Measurements from ENCODE around the gene PRXL2B.
A peak's percentile ranks its signal among the peaks of the same experiment; 100 is the strongest.
"Not testable (repeated sequence)": the region's sequence is repeated elsewhere in the genome, so short reads cannot be mapped to it uniquely, and the experiment has no call there.

Gene PRXL2B

GRCh38 chr1:2550309-2550861 lies 36.2 kb upstream of the PRXL2B start:
- DNase-seq (ENCODE audit: low read depth) = not testable (repeated sequence)

- not testable (repeated sequence) for DNase-seq (ENCODE audit: low read depth)
These were observed 35.0 kb upstream of the PRXL2B start for GRCh38 chr1:2551544-2551943.

- no peak for DNase-seq (ENCODE audit: low read depth)
These were observed 34.4 kb upstream of the PRXL2B start for GRCh38 chr1:2552189-2552588.

- not testable (repeated sequence) for DNase-seq (ENCODE audit: low read depth)
These were observed 33.5 kb upstream of the PRXL2B start for GRCh38 chr1:2553076-2553475.

GRCh38 chr1:2553871-2554620 lies 32.5 kb upstream of the PRXL2B start:
- DNase-seq (ENCODE audit: low read depth) = no peak

- DNase-seq (ENCODE audit: low read depth) = peak; percentile 30
These were observed 31.8 kb upstream of the PRXL2B start for GRCh38 chr1:2554621-2555387.

GRCh38 chr1:2555634-2556276 lies 30.8 kb upstream of the PRXL2B start:
- peak; percentile 22 for DNase-seq (ENCODE audit: low read depth)

- DNase-seq (ENCODE audit: low read depth) = peak; percentile 55
These were observed 30.3 kb upstream of the PRXL2B start, which contains the start of gene TNFRSF14 for GRCh38 chr1:2556277-2556677. Gene TNFRSF14, plus strand, starts transcription at chr1:2556371. Its CDS starts 294 bp downstream, at chr1:2556665.

DNA sequence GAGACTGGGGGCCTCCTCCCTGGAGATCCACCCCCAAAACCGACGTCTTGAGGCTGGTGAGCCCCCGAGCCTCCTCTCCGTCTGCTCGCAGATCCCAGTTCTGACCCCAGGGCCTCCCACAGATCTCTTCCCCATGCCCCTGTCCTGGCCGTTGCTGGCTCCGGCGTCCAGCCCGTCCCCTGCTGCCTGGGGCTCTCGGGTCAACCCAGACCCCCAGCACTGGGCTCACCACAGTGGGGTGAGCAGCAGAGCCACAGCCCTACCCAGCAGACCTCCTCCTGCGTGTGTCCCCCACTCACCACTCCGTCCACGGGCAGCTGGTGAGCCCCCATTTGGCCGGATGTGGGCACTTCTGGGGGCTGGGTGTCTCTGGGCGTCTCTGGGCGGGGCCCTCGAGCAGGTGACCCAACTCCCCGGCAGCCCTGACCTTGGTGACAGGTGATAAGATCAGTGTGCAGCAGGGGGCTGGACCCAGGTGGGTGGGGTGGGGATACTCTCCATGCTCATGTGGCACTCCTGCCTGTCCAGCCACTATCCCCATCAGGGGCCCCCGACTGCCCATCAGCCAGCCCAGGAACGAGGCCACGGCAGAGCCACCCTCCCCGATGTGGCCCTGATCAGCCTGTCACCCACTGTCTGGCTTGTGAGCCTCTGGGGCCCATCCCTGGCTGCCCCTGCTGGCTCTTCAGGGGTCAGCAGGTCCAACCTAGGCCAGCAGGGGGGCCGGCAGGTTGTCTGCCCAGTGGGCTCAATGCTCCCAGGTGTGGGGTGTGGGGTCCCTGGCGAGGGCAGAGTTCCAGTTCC lies 29.7 kb upstream of the PRXL2B start:
- DNase-seq (ENCODE audit: low read depth) = no peak

DNA sequence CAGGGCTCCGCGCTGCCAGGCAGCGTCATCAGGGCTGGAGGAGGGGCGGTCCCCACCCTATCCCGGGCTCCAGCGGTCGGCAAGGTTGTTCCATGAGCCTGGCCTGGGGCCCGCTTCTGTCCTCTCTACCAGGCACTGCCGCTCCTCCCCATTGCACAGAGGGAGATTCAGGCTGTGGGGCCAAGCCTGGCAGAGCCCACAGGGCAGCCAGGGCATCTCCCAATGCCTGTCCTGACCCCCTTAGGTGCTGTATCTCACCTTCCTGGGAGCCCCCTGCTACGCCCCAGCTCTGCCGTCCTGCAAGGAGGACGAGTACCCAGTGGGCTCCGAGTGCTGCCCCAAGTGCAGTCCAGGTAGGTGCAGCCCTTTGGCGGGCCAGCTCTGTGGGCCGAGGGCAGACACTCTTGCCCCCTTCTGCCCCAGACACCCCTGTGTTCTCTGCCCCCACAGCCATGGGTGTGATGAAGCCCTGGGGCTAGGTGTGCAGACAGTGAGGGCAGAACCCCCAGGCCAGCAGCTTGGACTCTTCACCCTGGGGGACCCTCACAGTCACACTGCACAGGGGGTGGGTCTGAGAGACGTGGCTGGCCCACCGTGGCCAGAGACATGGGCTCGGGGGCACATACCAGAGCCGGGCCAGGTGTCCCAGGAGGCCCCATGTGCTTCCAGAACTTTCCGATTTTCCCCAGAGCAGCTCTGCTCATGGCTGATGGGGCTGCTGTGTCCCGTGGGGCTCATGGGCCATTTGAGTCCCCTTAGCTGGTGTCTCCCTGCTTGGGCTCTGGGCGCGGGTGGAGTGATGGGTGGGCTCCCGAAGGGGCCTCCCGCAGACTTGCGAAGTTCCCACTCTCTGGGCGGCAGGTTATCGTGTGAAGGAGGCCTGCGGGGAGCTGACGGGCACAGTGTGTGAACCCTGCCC lies 28.8 kb upstream of the PRXL2B start:
- no peak for DNase-seq (ENCODE audit: low read depth)

DNA sequence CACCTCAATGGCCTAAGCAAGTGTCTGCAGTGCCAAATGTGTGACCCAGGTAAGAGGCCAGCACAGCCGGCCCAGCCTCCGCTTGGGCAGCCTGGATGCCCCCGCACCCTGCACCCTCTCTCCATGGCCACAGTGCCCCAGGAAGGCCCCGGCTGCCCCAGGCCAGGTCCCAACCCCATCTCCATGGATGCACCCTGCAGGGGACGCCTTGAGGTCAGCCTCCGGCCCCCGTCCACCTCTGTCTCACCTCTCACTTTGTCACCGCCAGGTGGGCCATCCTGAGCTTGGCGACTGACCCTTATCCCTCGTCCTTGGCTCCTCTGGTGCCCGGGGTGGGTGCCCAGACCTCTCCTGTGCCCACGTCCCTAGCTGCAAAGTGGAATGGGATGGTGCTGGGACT lies 28.2 kb upstream of the PRXL2B start:
- no peak for DNase-seq (ENCODE audit: low read depth)

GRCh38 chr1:2558861-2559260 lies 27.7 kb upstream of the PRXL2B start:
- DNase-seq (ENCODE audit: low read depth) = no peak

DNA sequence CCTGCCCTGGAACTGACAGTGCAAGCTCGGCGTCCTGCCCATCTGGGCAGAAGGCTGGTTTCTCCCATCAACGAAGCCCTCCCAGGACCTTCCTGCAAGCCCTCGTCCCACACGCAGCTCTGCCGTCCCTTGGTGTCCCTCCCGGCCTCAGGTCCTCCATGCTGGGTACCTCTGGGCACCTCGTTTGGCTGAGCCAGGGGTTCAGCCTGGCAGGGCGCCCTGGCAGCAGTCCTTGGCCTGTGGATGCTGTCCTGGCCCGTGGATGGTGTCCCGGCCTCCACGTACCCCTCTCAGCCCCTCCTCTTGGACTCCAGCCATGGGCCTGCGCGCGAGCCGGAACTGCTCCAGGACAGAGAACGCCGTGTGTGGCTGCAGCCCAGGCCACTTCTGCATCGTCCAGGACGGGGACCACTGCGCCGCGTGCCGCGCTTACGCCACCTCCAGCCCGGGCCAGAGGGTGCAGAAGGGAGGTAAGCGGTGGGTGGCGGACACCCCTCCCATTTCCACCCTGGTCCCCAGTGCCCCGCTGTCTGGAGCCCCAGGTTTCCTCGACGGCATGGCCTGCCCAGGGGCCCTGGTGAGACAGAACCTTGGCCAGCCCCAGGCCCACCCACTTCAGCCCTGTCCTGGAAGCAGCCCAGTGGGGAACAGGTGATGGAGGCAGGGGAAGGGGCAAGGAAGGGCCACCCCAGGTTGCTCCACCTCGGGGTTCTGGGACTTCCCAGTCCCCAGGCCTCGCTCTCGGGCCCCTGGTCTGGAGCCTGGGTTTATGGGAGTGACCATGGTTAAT lies 26.9 kb upstream of the PRXL2B start:
- no peak for DNase-seq (ENCODE audit: low read depth)

- DNase-seq (ENCODE audit: low read depth) = no peak
These were observed 26.1 kb upstream of the PRXL2B start for GRCh38 chr1:2560299-2561073.

DNA sequence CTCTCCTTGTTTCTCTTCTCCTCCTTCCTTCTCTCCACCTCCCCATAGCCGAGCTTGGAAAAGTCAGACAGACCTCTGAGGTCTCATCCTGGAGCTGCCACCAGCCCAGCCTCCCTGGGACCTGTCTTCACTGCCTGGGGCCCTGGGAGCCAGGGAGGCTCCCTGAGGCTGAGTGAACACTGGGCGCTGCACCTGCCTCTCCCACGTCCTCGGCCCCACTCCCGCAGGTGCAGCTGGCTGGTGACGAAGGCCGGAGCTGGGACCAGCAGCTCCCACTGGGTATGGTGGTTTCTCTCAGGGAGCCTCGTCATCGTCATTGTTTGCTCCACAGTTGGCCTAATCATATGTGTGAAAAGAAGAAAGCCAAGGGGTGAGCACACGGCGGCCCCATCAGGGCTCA lies 25.1 kb upstream of the PRXL2B start:
- DNase-seq (ENCODE audit: low read depth) = no peak

GRCh38 chr1:2561898-2562895 lies 24.4 kb upstream of the PRXL2B start:
- DNase-seq (ENCODE audit: low read depth) = no peak

- no peak for DNase-seq (ENCODE audit: low read depth)
These were observed 23.4 kb upstream of the PRXL2B start for GRCh38 chr1:2563205-2563604.

Data from ELR (cell line).